ENCODE measurements around the gene FGF10.

Gene FGF10

GRCh38 chr5:44321144-44321725, 68.0 kb downstream of the FGF10 start:
- no peaks in the 10 kb centered on the region for H3K4me1 Mint-ChIP-seq
- H3K4me3 Mint-ChIP-seq: no peak overlapping the region
- no peak overlapping the region for H3K27ac Mint-ChIP-seq
- H3K36me3 Mint-ChIP-seq (ENCODE audit: low read depth): no peaks in the 10 kb centered on the region
- H3K27me3 Mint-ChIP-seq (ENCODE audit: low read depth): no peaks in the 10 kb centered on the region
- TF ChIP-seq, protein P1, sequence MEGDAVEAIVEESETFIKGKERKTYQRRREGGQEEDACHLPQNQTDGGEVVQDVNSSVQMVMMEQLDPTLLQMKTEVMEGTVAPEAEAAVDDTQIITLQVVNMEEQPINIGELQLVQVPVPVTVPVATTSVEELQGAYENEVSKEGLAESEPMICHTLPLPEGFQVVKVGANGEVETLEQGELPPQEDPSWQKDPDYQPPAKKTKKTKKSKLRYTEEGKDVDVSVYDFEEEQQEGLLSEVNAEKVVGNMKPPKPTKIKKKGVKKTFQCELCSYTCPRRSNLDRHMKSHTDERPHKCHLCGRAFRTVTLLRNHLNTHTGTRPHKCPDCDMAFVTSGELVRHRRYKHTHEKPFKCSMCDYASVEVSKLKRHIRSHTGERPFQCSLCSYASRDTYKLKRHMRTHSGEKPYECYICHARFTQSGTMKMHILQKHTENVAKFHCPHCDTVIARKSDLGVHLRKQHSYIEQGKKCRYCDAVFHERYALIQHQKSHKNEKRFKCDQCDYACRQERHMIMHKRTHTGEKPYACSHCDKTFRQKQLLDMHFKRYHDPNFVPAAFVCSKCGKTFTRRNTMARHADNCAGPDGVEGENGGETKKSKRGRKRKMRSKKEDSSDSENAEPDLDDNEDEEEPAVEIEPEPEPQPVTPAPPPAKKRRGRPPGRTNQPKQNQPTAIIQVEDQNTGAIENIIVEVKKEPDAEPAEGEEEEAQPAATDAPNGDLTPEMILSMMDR (IDR thresholded peaks at IDR 0.05; ENCODE audit: unreplicated experiment in 3 of 3): no peak
- H3K9me3 Mint-ChIP-seq: peaks cover 3% of the 10 kb centered on the region

- TF ChIP-seq, protein P1 (IDR thresholded peaks at IDR 0.05; ENCODE audit: unreplicated experiment in 3 of 3): no peak
- Mint-ChIP-seq H3K36me3 (ENCODE audit: low read depth) (no peaks in the 10 kb centered on the region), H3K27me3 (ENCODE audit: low read depth) (no peaks in the 10 kb centered on the region), H3K9me3 (peaks cover 3% of the 10 kb centered on the region), H3K27ac (no peak overlapping the region), H3K4me1 (no peaks in the 10 kb centered on the region), H3K4me3 (no peak overlapping the region)
These were observed 69.0 kb downstream of the FGF10 start for GRCh38 chr5:44320188-44320587.

- Mint-ChIP-seq H3K4me1 (no peaks in the 10 kb centered on the region), H3K9me3 (peaks cover 3% of the 10 kb centered on the region), H3K27me3 (ENCODE audit: low read depth) (no peaks in the 10 kb centered on the region), H3K36me3 (ENCODE audit: low read depth) (no peaks in the 10 kb centered on the region), H3K27ac (no peak overlapping the region), H3K4me3 (no peak overlapping the region)
- TF ChIP-seq, protein P1 (IDR thresholded peaks at IDR 0.05; ENCODE audit: unreplicated experiment in 3 of 3): no peak
These were observed 70.3 kb downstream of the FGF10 start for GRCh38 chr5:44318883-44319282.

GRCh38 chr5:44312374-44312773, 76.8 kb downstream of the FGF10 start:
- no peak overlapping the region for H3K4me3 Mint-ChIP-seq
- H3K9me3 Mint-ChIP-seq: no peaks in the 10 kb centered on the region
- no peaks in the 10 kb centered on the region for H3K36me3 Mint-ChIP-seq (ENCODE audit: low read depth)
- no peaks in the 10 kb centered on the region for H3K4me1 Mint-ChIP-seq
- no peaks in the 10 kb centered on the region for H3K27me3 Mint-ChIP-seq (ENCODE audit: low read depth)
- H3K27ac Mint-ChIP-seq: no peak overlapping the region
- TF ChIP-seq, protein P1 (IDR thresholded peaks at IDR 0.05; ENCODE audit: unreplicated experiment in 3 of 3): no peak

DNA sequence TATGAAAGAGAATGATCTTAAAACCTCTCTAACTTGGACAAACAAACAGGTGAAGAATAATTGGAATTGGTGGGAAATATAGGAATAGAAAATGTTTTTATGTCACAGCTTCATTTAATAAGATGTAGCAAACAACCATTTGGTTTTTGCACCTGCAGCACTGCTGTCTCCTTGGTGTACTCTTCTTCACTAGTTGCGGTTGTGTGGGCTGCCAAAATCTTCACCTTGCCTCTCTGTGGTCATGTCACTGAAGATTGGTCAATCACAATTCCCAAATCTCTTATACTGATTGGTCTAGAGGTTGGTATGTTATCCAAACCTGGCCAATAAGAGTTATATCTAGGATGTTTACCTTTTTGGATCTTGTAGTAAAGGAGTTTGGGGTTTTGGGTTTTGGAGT, 88.7 kb downstream of the FGF10 start:
- Mint-ChIP-seq H3K9me3 (no peaks in the 10 kb centered on the region), H3K27ac (no peak overlapping the region), H3K4me1 (no peaks in the 10 kb centered on the region)

DNA sequence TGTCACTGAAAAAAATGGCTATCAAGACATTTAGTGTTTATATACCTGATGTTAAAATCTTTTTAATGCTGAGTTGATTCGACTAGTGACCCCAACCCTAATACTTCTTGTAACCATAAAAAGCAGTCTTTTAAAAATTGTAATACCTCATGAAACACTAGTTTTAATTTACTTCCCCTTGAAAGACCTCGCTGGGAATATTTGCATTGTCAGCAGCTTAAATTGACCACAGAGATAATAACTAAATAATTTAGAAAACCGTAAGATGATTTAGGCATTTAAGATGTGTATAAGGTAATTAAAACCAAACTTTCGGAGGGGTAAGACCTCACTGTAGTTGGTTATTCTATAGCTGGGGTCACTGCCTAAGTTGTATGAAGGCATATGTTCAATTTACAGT, 89.8 kb downstream of the FGF10 start:
- no peaks in the 10 kb centered on the region for H3K9me3 Mint-ChIP-seq
- TF ChIP-seq, protein P1 (IDR thresholded peaks at IDR 0.05; ENCODE audit: unreplicated experiment in 3 of 3): no peak
- H3K4me1 Mint-ChIP-seq: no peaks in the 10 kb centered on the region
- H3K36me3 Mint-ChIP-seq (ENCODE audit: low read depth): peaks cover 2% of the 10 kb centered on the region
- no peaks in the 10 kb centered on the region for H3K27me3 Mint-ChIP-seq (ENCODE audit: low read depth)
- no peak overlapping the region for H3K27ac Mint-ChIP-seq
- H3K4me3 Mint-ChIP-seq: no peak overlapping the region

More for the DNA sequence above, 88.7 kb downstream of the FGF10 start:
- H3K36me3 Mint-ChIP-seq (ENCODE audit: low read depth): peaks cover 14% of the 10 kb centered on the region
- H3K4me3 Mint-ChIP-seq: no peak overlapping the region
- H3K27me3 Mint-ChIP-seq (ENCODE audit: low read depth): no peaks in the 10 kb centered on the region
- TF ChIP-seq, protein P1 (IDR thresholded peaks at IDR 0.05; ENCODE audit: unreplicated experiment in 3 of 3): no peak
